ENCODE measurements around the gene SHE. TPM values are rescaled to one million over a fixed set of nuclear protein-coding genes. Genes with fewer than 3 reads are reported as not detected.

Gene SHE
- total and polyA plus RNA-seq, 10 of the 15 experiments (the other 5 are each of a cell fraction or from before 2014, with no cell fraction given) = under 0.01 to 0.05 (median 0.03) TPM; not detected in 3

DNA sequence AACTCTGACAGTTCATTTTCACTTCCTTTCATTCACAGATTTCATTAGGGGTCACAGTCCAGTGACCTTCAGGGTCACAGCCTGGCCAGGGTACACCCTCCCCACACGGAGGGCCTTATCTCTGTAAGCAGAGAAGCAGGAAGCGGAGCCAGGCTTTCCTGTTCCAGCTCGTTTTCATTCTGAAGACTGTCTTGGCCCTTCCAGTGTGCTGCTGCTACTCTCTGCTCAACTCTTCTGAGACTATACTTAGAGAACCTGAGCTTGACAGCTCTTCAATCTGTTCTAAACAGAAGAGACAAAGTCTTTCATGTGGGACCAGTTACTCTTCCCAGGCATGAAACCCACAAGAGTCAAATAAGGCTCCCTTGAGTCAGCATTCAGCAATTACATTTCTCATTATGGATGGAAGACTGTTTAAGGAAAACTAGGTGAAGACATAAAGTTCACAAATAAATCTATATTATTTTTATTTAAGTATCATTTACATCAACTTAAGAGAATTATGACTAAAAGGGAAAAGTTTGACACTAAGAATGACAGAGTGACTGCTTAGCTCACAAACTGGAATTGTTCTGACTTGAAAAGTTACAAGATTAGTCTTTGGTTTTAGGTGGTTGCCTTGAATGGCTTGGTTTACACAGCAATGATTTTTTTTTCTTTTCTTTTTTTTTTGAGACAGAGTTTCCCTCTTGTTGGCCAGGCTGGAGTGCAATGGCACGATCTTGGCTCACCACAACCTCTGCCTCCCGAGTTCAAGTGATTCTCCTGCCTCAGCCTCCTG lies 5.0 kb downstream of the SHE start (continued):
- TF ChIP-seq, protein P1, sequence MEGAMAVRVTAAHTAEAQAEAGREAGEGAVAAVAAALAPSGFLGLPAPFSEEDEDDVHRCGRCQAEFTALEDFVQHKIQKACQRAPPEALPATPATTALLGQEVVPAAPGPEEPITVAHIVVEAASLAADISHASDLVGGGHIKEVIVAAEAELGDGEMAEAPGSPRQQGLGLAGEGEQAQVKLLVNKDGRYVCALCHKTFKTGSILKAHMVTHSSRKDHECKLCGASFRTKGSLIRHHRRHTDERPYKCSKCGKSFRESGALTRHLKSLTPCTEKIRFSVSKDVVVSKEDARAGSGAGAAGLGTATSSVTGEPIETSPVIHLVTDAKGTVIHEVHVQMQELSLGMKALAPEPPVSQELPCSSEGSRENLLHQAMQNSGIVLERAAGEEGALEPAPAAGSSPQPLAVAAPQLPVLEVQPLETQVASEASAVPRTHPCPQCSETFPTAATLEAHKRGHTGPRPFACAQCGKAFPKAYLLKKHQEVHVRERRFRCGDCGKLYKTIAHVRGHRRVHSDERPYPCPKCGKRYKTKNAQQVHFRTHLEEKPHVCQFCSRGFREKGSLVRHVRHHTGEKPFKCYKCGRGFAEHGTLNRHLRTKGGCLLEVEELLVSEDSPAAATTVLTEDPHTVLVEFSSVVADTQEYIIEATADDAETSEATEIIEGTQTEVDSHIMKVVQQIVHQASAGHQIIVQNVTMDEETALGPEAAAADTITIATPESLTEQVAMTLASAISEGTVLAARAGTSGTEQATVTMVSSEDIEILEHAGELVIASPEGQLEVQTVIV (IDR thresholded peaks at IDR 0.05; ENCODE audit: borderline replicate concordance, partially characterized antibody) = no peak
- TF ChIP-seq FOS (IDR thresholded peaks at IDR 0.05; ENCODE audit: borderline replicate concordance, extremely low read depth, insufficient read length) (no peak), SMC3 (IDR thresholded peaks at IDR 0.05; ENCODE audit: borderline replicate concordance, low read length) (no peak), BACH1 (IDR thresholded peaks at IDR 0.05; ENCODE audit: borderline replicate concordance) (no peak), FOXM1 (IDR thresholded peaks at IDR 0.05; ENCODE audit: low read depth, low read length) (no peak), ZSCAN29 (IDR thresholded peaks at IDR 0.05) (no peak), BCL11A (IDR thresholded peaks at IDR 0.05; ENCODE audit: low read depth, low read length) (no peak), SP1 (IDR thresholded peaks at IDR 0.05; ENCODE audit: low read depth, low read length) (no peak), RFX5 (IDR thresholded peaks at IDR 0.05; ENCODE audit: low read depth, low read length) (no peak)
- TF ChIP-seq, protein P2, sequence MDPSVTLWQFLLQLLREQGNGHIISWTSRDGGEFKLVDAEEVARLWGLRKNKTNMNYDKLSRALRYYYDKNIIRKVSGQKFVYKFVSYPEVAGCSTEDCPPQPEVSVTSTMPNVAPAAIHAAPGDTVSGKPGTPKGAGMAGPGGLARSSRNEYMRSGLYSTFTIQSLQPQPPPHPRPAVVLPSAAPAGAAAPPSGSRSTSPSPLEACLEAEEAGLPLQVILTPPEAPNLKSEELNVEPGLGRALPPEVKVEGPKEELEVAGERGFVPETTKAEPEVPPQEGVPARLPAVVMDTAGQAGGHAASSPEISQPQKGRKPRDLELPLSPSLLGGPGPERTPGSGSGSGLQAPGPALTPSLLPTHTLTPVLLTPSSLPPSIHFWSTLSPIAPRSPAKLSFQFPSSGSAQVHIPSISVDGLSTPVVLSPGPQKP (IDR thresholded peaks at IDR 0.05; ENCODE audit: low read depth, low read length) = no peak
- TF ChIP-seq, protein P3, sequence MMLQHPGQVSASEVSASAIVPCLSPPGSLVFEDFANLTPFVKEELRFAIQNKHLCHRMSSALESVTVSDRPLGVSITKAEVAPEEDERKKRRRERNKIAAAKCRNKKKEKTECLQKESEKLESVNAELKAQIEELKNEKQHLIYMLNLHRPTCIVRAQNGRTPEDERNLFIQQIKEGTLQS (IDR thresholded peaks at IDR 0.05; ENCODE audit: borderline replicate concordance, extremely low read depth, low read depth, low read length) = no peak
- TF ChIP-seq, protein P4, sequence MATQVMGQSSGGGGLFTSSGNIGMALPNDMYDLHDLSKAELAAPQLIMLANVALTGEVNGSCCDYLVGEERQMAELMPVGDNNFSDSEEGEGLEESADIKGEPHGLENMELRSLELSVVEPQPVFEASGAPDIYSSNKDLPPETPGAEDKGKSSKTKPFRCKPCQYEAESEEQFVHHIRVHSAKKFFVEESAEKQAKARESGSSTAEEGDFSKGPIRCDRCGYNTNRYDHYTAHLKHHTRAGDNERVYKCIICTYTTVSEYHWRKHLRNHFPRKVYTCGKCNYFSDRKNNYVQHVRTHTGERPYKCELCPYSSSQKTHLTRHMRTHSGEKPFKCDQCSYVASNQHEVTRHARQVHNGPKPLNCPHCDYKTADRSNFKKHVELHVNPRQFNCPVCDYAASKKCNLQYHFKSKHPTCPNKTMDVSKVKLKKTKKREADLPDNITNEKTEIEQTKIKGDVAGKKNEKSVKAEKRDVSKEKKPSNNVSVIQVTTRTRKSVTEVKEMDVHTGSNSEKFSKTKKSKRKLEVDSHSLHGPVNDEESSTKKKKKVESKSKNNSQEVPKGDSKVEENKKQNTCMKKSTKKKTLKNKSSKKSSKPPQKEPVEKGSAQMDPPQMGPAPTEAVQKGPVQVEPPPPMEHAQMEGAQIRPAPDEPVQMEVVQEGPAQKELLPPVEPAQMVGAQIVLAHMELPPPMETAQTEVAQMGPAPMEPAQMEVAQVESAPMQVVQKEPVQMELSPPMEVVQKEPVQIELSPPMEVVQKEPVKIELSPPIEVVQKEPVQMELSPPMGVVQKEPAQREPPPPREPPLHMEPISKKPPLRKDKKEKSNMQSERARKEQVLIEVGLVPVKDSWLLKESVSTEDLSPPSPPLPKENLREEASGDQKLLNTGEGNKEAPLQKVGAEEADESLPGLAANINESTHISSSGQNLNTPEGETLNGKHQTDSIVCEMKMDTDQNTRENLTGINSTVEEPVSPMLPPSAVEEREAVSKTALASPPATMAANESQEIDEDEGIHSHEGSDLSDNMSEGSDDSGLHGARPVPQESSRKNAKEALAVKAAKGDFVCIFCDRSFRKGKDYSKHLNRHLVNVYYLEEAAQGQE (IDR thresholded peaks at IDR 0.05; ENCODE audit: low read depth, low read length) = no peak
- TF ChIP-seq, protein P5, sequence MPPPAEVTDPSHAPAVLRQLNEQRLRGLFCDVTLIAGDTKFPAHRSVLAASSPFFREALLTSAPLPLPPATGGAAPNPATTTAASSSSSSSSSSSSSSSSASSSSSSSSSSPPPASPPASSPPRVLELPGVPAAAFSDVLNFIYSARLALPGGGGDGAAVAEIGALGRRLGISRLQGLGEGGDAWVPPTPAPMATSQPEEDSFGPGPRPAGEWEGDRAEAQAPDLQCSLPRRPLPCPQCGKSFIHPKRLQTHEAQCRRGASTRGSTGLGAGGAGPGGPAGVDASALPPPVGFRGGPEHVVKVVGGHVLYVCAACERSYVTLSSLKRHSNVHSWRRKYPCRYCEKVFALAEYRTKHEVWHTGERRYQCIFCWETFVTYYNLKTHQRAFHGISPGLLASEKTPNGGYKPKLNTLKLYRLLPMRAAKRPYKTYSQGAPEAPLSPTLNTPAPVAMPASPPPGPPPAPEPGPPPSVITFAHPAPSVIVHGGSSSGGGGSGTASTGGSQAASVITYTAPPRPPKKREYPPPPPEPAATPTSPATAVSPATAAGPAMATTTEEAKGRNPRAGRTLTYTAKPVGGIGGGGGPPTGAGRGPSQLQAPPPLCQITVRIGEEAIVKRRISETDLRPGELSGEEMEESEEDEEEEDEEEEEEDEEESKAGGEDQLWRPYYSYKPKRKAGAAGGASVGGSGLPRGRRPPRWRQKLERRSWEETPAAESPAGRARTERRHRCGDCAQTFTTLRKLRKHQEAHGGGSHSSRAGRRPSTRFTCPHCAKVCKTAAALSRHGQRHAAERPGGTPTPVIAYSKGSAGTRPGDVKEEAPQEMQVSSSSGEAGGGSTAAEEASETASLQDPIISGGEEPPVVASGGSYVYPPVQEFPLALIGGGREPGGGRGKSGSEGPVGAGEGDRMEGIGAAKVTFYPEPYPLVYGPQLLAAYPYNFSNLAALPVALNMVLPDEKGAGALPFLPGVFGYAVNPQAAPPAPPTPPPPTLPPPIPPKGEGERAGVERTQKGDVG (CRISPR knock-in tag; IDR thresholded peaks at IDR 0.05) = no peak
- TF ChIP-seq, protein P6, sequence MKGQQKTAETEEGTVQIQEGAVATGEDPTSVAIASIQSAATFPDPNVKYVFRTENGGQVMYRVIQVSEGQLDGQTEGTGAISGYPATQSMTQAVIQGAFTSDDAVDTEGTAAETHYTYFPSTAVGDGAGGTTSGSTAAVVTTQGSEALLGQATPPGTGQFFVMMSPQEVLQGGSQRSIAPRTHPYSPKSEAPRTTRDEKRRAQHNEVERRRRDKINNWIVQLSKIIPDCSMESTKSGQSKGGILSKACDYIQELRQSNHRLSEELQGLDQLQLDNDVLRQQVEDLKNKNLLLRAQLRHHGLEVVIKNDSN (IDR thresholded peaks at IDR 0.05; ENCODE audit: borderline replicate concordance, extremely low read length, insufficient read depth, low read depth, low read length) = no peak
- TF ChIP-seq, protein P7, sequence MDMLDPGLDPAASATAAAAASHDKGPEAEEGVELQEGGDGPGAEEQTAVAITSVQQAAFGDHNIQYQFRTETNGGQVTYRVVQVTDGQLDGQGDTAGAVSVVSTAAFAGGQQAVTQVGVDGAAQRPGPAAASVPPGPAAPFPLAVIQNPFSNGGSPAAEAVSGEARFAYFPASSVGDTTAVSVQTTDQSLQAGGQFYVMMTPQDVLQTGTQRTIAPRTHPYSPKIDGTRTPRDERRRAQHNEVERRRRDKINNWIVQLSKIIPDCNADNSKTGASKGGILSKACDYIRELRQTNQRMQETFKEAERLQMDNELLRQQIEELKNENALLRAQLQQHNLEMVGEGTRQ (IDR thresholded peaks at IDR 0.05; ENCODE audit: borderline replicate concordance, low read depth, low read length) = no peak

All from GM12878 (cell line).